Measurements from ENCODE around the gene PTPN22. TPM values are rescaled to one million over a fixed set of nuclear protein-coding genes. Genes with fewer than 3 reads are reported as not detected.
A peak's percentile ranks its signal among the peaks of the same experiment; 100 is the strongest.

PTPN22 gene
- total RNA-seq, 1 donor from 2014 or later: not detected

DNA sequence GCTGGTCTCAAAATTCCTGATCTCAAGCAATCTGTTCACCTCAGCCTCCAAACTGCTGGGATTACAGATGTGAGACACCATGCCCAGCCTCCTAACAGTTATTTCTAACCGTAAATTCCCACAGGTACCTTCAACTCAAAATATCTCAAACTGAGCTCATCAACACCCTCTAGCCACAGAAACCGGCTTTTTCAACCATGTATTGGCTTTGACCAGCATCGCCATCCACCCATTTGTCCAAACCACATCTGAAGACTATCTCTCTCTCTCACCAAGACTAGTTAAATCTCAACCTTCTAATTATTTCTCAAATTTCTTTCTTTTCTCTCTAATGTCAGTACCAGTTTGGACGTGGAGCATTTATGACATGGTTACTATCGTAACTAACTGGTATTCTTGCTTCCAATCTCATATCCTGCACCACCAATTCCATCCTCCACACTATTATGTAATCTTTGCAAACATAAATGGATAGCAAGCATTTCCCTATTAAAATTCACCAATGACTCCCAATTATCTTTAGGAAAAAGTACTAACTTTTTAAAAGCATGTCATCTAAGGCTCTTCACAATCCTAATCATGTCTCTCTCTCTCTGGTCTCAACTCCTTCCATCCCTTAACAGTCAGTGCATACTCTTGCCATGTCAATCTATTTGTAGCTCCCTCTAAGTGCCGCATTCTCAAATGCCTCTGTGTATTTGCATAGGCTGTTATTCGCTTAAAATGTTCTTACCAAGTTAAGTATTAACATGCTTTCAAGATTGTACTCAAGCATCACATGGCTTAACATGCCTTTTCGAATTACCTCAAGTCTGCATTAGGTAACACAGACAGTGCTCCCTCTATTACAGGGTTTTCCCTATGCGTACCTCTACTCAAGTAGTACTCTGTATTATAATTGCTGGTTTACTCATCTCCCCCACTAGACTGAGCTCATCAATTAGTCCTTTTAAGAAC, 77.4 kb downstream of the PTPN22 start:
- Mint-ChIP-seq H3K36me3 (ENCODE audit: insufficient read depth) (peaks cover 20% of the 10 kb centered on the region), H3K27me3 (no peaks in the 10 kb centered on the region), H3K9me3 (ENCODE audit: low read depth) (no peaks in the 10 kb centered on the region), H3K27ac (peak overlapping the region; percentile 0), H3K4me1 (ENCODE audit: low read depth) (peaks cover 9% of the 10 kb centered on the region), H3K4me3 (ENCODE audit: low read depth) (no peak overlapping the region)
- TF ChIP-seq, protein P1, sequence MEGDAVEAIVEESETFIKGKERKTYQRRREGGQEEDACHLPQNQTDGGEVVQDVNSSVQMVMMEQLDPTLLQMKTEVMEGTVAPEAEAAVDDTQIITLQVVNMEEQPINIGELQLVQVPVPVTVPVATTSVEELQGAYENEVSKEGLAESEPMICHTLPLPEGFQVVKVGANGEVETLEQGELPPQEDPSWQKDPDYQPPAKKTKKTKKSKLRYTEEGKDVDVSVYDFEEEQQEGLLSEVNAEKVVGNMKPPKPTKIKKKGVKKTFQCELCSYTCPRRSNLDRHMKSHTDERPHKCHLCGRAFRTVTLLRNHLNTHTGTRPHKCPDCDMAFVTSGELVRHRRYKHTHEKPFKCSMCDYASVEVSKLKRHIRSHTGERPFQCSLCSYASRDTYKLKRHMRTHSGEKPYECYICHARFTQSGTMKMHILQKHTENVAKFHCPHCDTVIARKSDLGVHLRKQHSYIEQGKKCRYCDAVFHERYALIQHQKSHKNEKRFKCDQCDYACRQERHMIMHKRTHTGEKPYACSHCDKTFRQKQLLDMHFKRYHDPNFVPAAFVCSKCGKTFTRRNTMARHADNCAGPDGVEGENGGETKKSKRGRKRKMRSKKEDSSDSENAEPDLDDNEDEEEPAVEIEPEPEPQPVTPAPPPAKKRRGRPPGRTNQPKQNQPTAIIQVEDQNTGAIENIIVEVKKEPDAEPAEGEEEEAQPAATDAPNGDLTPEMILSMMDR (IDR thresholded peaks at IDR 0.05; ENCODE audit: unreplicated experiment): no peak
- no peak for DNase-seq (ENCODE audit: low spot score, unreplicated experiment)

DNA sequence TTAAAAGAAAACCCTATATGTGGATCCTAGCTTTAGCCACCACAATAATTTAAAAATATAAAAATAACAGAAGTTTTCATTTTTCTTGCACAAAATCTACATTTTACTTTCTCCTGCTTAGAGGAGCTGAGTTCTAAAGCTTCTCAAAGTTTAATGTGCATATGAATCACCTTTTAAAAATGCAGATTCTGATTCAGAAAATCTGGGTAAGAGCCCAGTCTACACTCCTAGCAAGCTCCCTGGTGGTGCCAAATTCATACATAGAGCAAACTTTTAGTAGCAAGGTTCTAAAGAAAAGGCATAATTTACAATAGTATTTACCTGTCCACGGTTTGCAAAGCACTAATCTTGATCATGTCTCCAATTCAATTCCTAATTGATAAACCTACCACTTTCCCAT, 78.5 kb downstream of the PTPN22 start:
- TF ChIP-seq, protein P1 (IDR thresholded peaks at IDR 0.05; ENCODE audit: unreplicated experiment): no peak
- no peak for DNase-seq (ENCODE audit: low spot score, unreplicated experiment)

DNA sequence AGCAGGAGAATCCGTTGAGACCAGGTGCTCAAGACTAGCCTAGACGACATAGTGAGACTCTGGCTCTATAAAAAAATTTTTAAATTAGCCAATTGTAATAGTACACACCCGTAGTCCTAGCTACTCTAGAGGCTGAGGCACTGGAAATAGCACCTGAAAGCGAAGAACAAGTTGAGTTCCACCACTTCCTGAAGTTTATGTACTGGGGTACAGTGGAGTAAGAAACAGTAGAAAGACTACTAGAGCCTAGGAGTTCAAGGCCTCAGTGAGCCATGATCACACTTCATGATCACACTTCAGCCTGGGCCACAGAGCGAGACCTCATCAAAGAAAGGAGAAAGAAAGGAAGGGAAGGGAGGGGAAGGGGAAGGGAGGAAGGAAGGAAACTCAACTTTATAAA, 79.0 kb downstream of the PTPN22 start:
- Mint-ChIP-seq H3K27me3 (no peaks in the 10 kb centered on the region), H3K27ac (no peak overlapping the region), H3K4me3 (ENCODE audit: low read depth) (no peak overlapping the region), H3K4me1 (ENCODE audit: low read depth) (peaks cover 16% of the 10 kb centered on the region), H3K36me3 (ENCODE audit: insufficient read depth) (peaks cover 22% of the 10 kb centered on the region), H3K9me3 (ENCODE audit: low read depth) (no peaks in the 10 kb centered on the region)
- TF ChIP-seq, protein P1 (IDR thresholded peaks at IDR 0.05; ENCODE audit: unreplicated experiment): no peak
- no peak for DNase-seq (ENCODE audit: low spot score, unreplicated experiment)

More for the DNA sequence above, 78.5 kb downstream of the PTPN22 start:
- Mint-ChIP-seq H3K9me3 (ENCODE audit: low read depth) (no peaks in the 10 kb centered on the region), H3K36me3 (ENCODE audit: insufficient read depth) (peaks cover 22% of the 10 kb centered on the region), H3K27ac (no peak overlapping the region), H3K4me3 (ENCODE audit: low read depth) (no peak overlapping the region), H3K4me1 (ENCODE audit: low read depth) (peaks cover 15% of the 10 kb centered on the region), H3K27me3 (no peaks in the 10 kb centered on the region)

DNA sequence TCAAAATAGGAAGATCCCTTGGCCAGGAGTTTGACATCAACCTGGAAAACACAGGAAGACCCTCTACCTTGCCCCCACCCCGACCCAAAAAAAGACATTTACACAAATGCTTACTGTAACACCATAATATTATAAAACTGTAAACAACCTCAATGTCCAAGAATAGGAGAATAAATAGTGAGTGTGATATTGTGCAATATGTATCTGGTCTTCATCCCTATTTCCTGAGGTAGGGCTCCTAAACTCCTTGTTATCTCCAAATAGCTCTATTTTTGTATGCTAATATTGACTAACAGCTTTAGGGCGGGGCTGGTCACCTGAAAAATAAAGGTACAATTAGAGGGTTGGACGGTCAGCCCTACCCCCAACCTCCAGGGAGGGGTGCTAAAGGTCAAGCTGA, 82.7 kb downstream of the PTPN22 start:
- H3K4me1 Mint-ChIP-seq (ENCODE audit: low read depth): peaks cover 18% of the 10 kb centered on the region
- TF ChIP-seq, protein P1 (IDR thresholded peaks at IDR 0.05; ENCODE audit: unreplicated experiment): no peak
- no peak overlapping the region for H3K4me3 Mint-ChIP-seq (ENCODE audit: low read depth)
- no peaks in the 10 kb centered on the region for H3K9me3 Mint-ChIP-seq (ENCODE audit: low read depth)
- DNase-seq (ENCODE audit: low spot score, unreplicated experiment): no peak
- H3K27ac Mint-ChIP-seq: peak overlapping the region; percentile 18
- peaks cover 15% of the 10 kb centered on the region for H3K36me3 Mint-ChIP-seq (ENCODE audit: insufficient read depth)
- H3K27me3 Mint-ChIP-seq: no peaks in the 10 kb centered on the region

DNA sequence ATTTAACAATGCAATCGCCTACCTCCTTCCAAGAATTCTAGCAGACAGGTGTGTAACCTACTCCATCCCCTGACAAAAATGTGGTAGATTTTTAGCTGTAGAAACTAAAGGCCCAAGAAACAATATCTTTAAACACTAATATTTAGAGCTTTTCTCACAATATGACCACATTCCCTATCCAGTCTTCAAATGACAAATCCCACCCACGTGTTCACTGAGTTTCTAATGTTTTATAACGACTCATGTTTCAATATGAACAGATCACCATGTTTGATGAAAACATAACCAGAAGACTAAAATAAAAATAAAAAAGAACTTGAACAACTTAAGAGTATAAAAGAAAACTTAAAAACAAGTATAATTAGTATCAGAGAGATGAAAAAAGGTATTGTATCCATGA, 83.8 kb downstream of the PTPN22 start:
- TF ChIP-seq, protein P1 (IDR thresholded peaks at IDR 0.05; ENCODE audit: unreplicated experiment): no peak
- peaks cover 12% of the 10 kb centered on the region for H3K36me3 Mint-ChIP-seq (ENCODE audit: insufficient read depth)
- H3K4me3 Mint-ChIP-seq (ENCODE audit: low read depth): no peak overlapping the region
- no peak overlapping the region for H3K27ac Mint-ChIP-seq
- peaks cover 18% of the 10 kb centered on the region for H3K4me1 Mint-ChIP-seq (ENCODE audit: low read depth)
- no peak for DNase-seq (ENCODE audit: low spot score, unreplicated experiment)
- H3K9me3 Mint-ChIP-seq (ENCODE audit: low read depth): no peaks in the 10 kb centered on the region
- no peaks in the 10 kb centered on the region for H3K27me3 Mint-ChIP-seq
